B cell (primary cell): Measurements from ENCODE around the gene SLIT3. TPM values are rescaled to one million over a fixed set of nuclear protein-coding genes. Genes with fewer than 3 reads are reported as not detected.

Experiments used
- ATAC-seq: fragments of 200-7000 bp; cut with Tn5 transposase; one replicate; pipeline ENCODE4 v1.10.0; 2021; ENCODE audit warnings: low read depth, mild to moderate bottlenecking, moderate number of reproducible peaks, moderate library complexity
- CTCF ChIA-PET: fragments of 350-600 bp; sonication (Branson Sonifier 250); formaldehyde crosslinking; loops from one replicate; lab custom pipeline; 2021; ENCODE audit warnings: antibody characterized with exemption, inconsistent platforms; lab: Charles Lee
- POLR2A ChIA-PET: fragments of 350-600 bp; sonication (Branson Sonifier 250); formaldehyde crosslinking; loops from one replicate; lab custom pipeline; 2021; ENCODE audit warnings: antibody characterized with exemption; lab: Charles Lee
- DNase-seq: peaks from one replicate; pipeline ENCODE4 v3.0.0; 2013
- H2AFZ ChIP-seq: 2 replicates; pipeline ENCODE4 v1.6.1; 2012; ENCODE audit warnings: mild to moderate bottlenecking, low read depth, low read length; ENCODE audit not compliant: insufficient read depth, poor library complexity, severe bottlenecking
- H3K27ac ChIP-seq, 2 donors: 1 replicate in 1 of 2; 2 replicates in 1 of 2; pipeline ENCODE4 v1.5.1; 2012 to 2013; ENCODE audit warnings: low read length in 2 of 2, mild to moderate bottlenecking in 2 of 2, moderate library complexity in 1 of 2
- H3K27me3 ChIP-seq, 4 experiments: fragments of 200-600 bp in 1 of 4; sonication (generic) in 1 of 4; replicated peaks in 1 of 4; 1 replicate in 2 of 4; 2 replicates in 2 of 4; pipeline versions ENCODE4 v1.6.1 to v1.7.0; 2013 to 2016; ENCODE audit warnings: low read length in 3 of 4, mild to moderate bottlenecking in 2 of 4, mixed read lengths in 1 of 4, moderate library complexity in 1 of 4; ENCODE audit not compliant: insufficient read depth in 4 of 4, control insufficient read depth in 3 of 4; ENCODE audit errors: control extremely low read depth in 1 of 4
- H3K36me3 ChIP-seq, 2 experiments: replicated peaks in 1 of 2; 1 replicate in 1 of 2; 2 replicates in 1 of 2; pipeline versions ENCODE4 v1.6.1 to v1.7.1; 2013; ENCODE audit warnings: low read length in 1 of 2; ENCODE audit not compliant: insufficient read depth in 2 of 2, control insufficient read depth in 1 of 2; ENCODE audit errors: control extremely low read depth in 1 of 2, extremely low read depth in 1 of 2
- H3K4me1 ChIP-seq, 2 donors: fragments of 200-600 bp in 1 of 2; sonication (generic) in 1 of 2; 1 replicate in 1 of 2; 2 replicates in 1 of 2; pipeline versions ENCODE4 v1.5.1 to v1.6.1; 2013 to 2017; ENCODE audit warnings: low read length in 2 of 2; ENCODE audit not compliant: control insufficient read depth in 2 of 2, insufficient read depth in 2 of 2
- H3K4me2 ChIP-seq: replicated peaks from 2 replicates; pipeline ENCODE3; 2012; ENCODE audit warnings: mild to moderate bottlenecking, low read depth, low read length; ENCODE audit not compliant: poor library complexity, severe bottlenecking
- H3K4me3 ChIP-seq, 5 experiments: fragments of 200-600 bp in 1 of 5; sonication (generic) in 1 of 5; 1 replicate in 3 of 5; 2 replicates in 2 of 5; pipeline versions ENCODE4 v1.5.1 to v1.7.0; 2011 to 2016; ENCODE audit warnings: low read length in 4 of 5, mild to moderate bottlenecking in 4 of 5, low read depth in 2 of 5, control low read depth in 1 of 5, moderate library complexity in 1 of 5; ENCODE audit not compliant: insufficient read depth in 1 of 5; ENCODE audit errors: control extremely low read depth in 1 of 5, extremely low read depth in 1 of 5
- H3K79me2 ChIP-seq: fragments of 200-600 bp; sonication (generic); one replicate; pipeline ENCODE4 v1.6.0; 2016; ENCODE audit warnings: low read length; ENCODE audit not compliant: control insufficient read depth, insufficient read depth
- H3K9ac ChIP-seq: fragments of 200-600 bp; sonication (generic); 2 replicates; pipeline ENCODE4 v1.6.1; 2017; ENCODE audit warnings: mild to moderate bottlenecking, low read length, moderate library complexity
- H3K9me3 ChIP-seq, 3 donors: one replicate each; pipeline versions ENCODE4 v1.6.1 to v1.7.1; 2013; ENCODE audit warnings: low read length in 2 of 3; ENCODE audit not compliant: control insufficient read depth in 2 of 3, insufficient read depth in 1 of 3; ENCODE audit errors: control extremely low read depth in 1 of 3
- H4K20me1 ChIP-seq: 2 replicates; pipeline ENCODE4 v1.6.0; 2012; ENCODE audit warnings: mild to moderate bottlenecking, low read length; ENCODE audit not compliant: insufficient read depth, control insufficient read depth, poor library complexity, severe bottlenecking
- H3K27ac Mint-ChIP-seq: one replicate; pipeline ENCODE4 v1.8.0; 2021; ENCODE audit warnings: mixed read lengths
- H3K27me3 Mint-ChIP-seq: one replicate; pipeline ENCODE4 v1.8.0; 2021; ENCODE audit warnings: mixed read lengths
- H3K4me1 Mint-ChIP-seq: one replicate; pipeline ENCODE4 v1.8.0; 2021; ENCODE audit warnings: mixed read lengths
- H3K4me3 Mint-ChIP-seq: one replicate; pipeline ENCODE4 v1.8.0; 2021; ENCODE audit warnings: mixed read lengths
- H3K9me3 Mint-ChIP-seq: one replicate; pipeline ENCODE4 v1.8.0; 2022; ENCODE audit warnings: mixed read lengths; ENCODE audit not compliant: insufficient read depth
- EZH2 ChIP-seq: IDR thresholded peaks from 2 replicates; pipeline ENCODE4 v1.6.1; 2012; ENCODE audit warnings: borderline replicate concordance, low read depth, mild to moderate bottlenecking, moderate library complexity, low read length; ENCODE audit not compliant: insufficient read depth, poor library complexity, severe bottlenecking
- WGBS: methylation state at CpG from one replicate; pipeline ENCODE4 v1.1.5; 2013; ENCODE audit warnings: missing lambda C conversion rate; ENCODE audit not compliant: insufficient coverage; 5-methylcytosine and 5-hydroxymethylcytosine counted together
- intact Hi-C: fragments of 100-400 bp; cut with micrococcal nuclease; formaldehyde crosslinking; loops from one replicate; pipeline ENCODE4 v1.10.0; 2022
- polyA plus RNA-seq: library from polyadenylated mRNA; depleted of rRNA; stranded (reverse); fragments of >200 nt; gene quantifications from 2 replicates; pipeline ENCODE4 v1.2.3, GENCODE V29; 2012
- total RNA-seq, 2 donors: library from RNA; stranded (reverse); fragments of 120-200 nt in 1 of 2; gene quantifications; 1 replicate in 1 of 2; 2 replicates in 1 of 2; pipeline versions ENCODE4 v1.2.3 to v1.2.4, GENCODE V29; 2013 to 2022
- TF ChIP-seq, protein P1 (sequence below): fragments of 200-600 bp; IDR thresholded peaks from one replicate; pipeline ENCODE4 v1.8.0; 2022; ENCODE audit warnings: antibody characterized with exemption, mild to moderate bottlenecking

SLIT3 gene
- total and polyA plus RNA-seq, 2 donors (not counting 1 experiment from before 2014, with no cell fraction given), result not detected

GRCh38 chr5:168740811-168741213, 560.1 kb downstream of the SLIT3 start:
- H3K27ac ChIP-seq, result no peak overlapping the region
- no peak overlapping the region for H2AFZ ChIP-seq
- no peaks in the 10 kb centered on the region for H3K4me1 ChIP-seq
- TF ChIP-seq, protein P1, sequence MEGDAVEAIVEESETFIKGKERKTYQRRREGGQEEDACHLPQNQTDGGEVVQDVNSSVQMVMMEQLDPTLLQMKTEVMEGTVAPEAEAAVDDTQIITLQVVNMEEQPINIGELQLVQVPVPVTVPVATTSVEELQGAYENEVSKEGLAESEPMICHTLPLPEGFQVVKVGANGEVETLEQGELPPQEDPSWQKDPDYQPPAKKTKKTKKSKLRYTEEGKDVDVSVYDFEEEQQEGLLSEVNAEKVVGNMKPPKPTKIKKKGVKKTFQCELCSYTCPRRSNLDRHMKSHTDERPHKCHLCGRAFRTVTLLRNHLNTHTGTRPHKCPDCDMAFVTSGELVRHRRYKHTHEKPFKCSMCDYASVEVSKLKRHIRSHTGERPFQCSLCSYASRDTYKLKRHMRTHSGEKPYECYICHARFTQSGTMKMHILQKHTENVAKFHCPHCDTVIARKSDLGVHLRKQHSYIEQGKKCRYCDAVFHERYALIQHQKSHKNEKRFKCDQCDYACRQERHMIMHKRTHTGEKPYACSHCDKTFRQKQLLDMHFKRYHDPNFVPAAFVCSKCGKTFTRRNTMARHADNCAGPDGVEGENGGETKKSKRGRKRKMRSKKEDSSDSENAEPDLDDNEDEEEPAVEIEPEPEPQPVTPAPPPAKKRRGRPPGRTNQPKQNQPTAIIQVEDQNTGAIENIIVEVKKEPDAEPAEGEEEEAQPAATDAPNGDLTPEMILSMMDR, result no peak
- no peak for TF ChIP-seq EZH2
- 88% methylated on average over 8 of the region's 8 CpGs for WGBS
- no peak overlapping the region for H3K9ac ChIP-seq
- H4K20me1 ChIP-seq, result no peaks in the 10 kb centered on the region
- no peaks in the 10 kb centered on the region for H3K27me3 Mint-ChIP-seq
- no peaks in the 10 kb centered on the region for H3K4me1 Mint-ChIP-seq
- H3K27me3 ChIP-seq, result no peaks in the 10 kb centered on the region
- H3K4me2 ChIP-seq, result no peak overlapping the region
- CTCF ChIA-PET, result no interaction called here
- POLR2A ChIA-PET, result no interaction called here
- DNase-seq (no peak), ATAC-seq (no peak)
- H3K36me3 ChIP-seq, result no peaks in the 10 kb centered on the region
- no peak overlapping the region for H3K4me3 Mint-ChIP-seq
- intact Hi-C loops, result no loop called here
- H3K4me3 ChIP-seq, result no peak overlapping the region
- H3K27ac Mint-ChIP-seq, result no peak overlapping the region
- no peaks in the 10 kb centered on the region for H3K79me2 ChIP-seq
- H3K9me3 Mint-ChIP-seq, result peaks cover 6% of the 10 kb centered on the region
- H3K9me3 ChIP-seq, result no peaks in the 10 kb centered on the region

DNA sequence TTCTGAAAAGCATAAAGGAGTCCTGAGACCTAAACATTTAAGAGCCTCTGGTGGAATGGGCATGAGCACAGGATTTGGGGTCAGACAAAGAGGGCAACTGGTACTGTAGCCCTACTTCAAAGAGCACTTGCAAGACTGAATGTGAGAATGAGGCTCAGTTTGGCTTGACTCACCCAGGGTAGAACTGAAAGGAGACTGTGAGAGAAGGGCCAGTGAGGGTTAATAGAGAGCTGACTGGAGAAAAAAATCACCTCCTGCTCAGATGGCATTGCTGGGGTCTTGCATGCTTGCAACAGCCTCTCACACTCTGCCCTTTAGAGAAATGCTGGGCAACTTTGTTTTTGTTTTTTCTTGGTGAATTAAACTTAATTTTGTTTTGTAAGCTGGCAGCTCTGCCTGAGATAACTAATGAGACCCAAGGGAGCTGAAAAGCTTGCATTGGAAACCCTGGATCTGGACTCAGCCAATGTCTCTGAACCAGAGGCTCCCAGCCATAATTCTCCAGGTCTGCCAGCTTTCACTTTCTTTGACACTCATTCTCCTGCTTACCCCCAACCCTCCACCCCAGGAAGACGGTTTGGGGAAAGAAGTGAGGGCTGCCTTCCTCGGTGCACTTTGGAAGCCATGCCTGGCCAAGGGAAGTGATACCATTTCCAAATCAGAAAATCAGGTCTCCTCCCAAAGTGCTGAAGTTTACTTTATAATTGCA, 560.7 kb downstream of the SLIT3 start:
- Histone ChIP-seq H2AFZ (no peak overlapping the region), H3K79me2 (no peaks in the 10 kb centered on the region), H3K27ac (no peak overlapping the region), H3K4me3 (no peak overlapping the region), H3K4me1 (no peaks in the 10 kb centered on the region), H3K27me3 (no peaks in the 10 kb centered on the region), H3K4me2 (no peak overlapping the region), H4K20me1 (no peaks in the 10 kb centered on the region), H3K9me3 (no peaks in the 10 kb centered on the region), H3K36me3 (no peaks in the 10 kb centered on the region), H3K9ac (no peak overlapping the region)
- H3K27me3 Mint-ChIP-seq, result no peaks in the 10 kb centered on the region
- intact Hi-C loops, result no loop called here
- no peaks in the 10 kb centered on the region for H3K4me1 Mint-ChIP-seq
- H3K9me3 Mint-ChIP-seq, result peaks cover 6% of the 10 kb centered on the region
- no peak for ATAC-seq
- DNase-seq, result no peak
- no peak overlapping the region for H3K4me3 Mint-ChIP-seq
- TF ChIP-seq, protein P1, result no peak
- TF ChIP-seq EZH2, result no peak
- no CpG with 5 or more reads among the region's 2 CpGs for WGBS
- ChIA-PET CTCF (interaction anchor here (0.6 kb wide), 1 partner anchor 631 kb away, joined by 8 read pairs; no protein-coding TSS in a partner anchor), POLR2A (no interaction called here)
- H3K27ac Mint-ChIP-seq, result no peak overlapping the region
